Ishikawa (cell line): Measurements from ENCODE around the gene TMEM11.

Experiments used
- CREB1 ChIP-seq: IDR thresholded peaks from 2 replicates; pipeline ENCODE4 v1.6.1; 2012; ENCODE audit warnings: low read depth
- EGR1 ChIP-seq: IDR thresholded peaks from 2 replicates; pipeline ENCODE4 v1.6.1; 2012
- RAD21 ChIP-seq: IDR thresholded peaks from 2 replicates; pipeline ENCODE4 v1.6.1; 2012; ENCODE audit warnings: low read depth
- TF ChIP-seq, protein P1 (sequence below): IDR thresholded peaks from 2 replicates; pipeline ENCODE4 v1.6.1; 2012; ENCODE audit warnings: low read depth, mild to moderate bottlenecking

DNA sequence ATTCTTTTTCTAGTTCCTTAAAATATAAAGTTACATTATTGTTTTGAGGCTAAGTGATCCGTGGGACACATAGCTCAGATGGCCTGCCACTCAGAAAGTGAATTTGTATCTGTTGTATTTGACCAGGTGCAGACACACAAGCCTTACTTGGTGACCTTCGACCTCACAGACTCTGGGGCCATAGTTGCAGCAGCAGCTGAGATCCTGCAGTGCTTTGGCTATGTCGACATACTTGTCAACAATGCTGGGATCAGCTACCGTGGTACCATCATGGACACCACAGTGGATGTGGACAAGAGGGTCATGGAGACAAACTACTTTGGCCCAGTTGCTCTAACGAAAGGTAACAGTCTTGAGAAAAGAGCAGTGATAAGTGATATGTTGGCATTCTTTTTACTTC lies 30.5 kb downstream of the TMEM11 start:
- TF ChIP-seq EGR1 = no peak
- TF ChIP-seq CREB1 = no peak
- TF ChIP-seq, protein P1, sequence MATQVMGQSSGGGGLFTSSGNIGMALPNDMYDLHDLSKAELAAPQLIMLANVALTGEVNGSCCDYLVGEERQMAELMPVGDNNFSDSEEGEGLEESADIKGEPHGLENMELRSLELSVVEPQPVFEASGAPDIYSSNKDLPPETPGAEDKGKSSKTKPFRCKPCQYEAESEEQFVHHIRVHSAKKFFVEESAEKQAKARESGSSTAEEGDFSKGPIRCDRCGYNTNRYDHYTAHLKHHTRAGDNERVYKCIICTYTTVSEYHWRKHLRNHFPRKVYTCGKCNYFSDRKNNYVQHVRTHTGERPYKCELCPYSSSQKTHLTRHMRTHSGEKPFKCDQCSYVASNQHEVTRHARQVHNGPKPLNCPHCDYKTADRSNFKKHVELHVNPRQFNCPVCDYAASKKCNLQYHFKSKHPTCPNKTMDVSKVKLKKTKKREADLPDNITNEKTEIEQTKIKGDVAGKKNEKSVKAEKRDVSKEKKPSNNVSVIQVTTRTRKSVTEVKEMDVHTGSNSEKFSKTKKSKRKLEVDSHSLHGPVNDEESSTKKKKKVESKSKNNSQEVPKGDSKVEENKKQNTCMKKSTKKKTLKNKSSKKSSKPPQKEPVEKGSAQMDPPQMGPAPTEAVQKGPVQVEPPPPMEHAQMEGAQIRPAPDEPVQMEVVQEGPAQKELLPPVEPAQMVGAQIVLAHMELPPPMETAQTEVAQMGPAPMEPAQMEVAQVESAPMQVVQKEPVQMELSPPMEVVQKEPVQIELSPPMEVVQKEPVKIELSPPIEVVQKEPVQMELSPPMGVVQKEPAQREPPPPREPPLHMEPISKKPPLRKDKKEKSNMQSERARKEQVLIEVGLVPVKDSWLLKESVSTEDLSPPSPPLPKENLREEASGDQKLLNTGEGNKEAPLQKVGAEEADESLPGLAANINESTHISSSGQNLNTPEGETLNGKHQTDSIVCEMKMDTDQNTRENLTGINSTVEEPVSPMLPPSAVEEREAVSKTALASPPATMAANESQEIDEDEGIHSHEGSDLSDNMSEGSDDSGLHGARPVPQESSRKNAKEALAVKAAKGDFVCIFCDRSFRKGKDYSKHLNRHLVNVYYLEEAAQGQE = no peak
- no peak for TF ChIP-seq RAD21
